ENCODE data around the gene RAE1. TPM values are rescaled to one million over a fixed set of nuclear protein-coding genes. Genes with fewer than 3 reads are reported as not detected.

RAE1 gene
- total and polyA plus RNA-seq, 2 donors (not counting 3 experiments of a cell fraction or from before 2014, with no cell fraction given) = 34.1 to 55.8 TPM

DNA sequence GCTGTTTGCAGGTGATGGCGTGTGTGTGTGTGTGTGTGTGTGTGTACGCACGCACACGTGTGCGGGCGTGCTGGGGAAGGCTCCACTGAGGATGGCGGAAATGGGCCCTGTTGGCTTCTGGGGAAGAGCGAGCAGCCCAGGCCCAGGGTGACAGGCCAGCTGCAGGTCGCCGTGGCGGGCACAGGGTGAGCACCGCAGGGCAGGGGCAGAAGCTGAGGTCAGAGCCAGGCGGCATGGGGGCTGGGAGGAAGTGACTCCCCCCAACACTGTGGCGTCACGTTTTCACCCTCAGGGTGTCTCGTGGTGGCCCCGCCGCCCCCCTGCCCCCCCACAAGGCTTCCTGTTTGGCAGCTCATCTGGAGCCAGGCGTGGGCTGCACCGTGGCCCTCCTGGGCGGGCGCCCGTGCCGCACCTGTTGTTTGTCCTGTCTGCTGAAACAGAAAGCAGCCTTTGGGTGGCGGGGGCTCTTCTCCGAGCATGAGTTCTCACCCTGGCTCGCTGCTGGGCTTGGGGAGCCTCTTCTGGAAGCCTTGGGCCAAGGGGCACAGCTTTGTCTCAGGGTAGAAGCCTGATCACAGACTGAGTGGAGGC is 47.3 kb downstream of the RAE1 start:
- H3K27me3 ChIP-seq (ENCODE audit: control insufficient read depth in 2 of 2, insufficient read depth in 2 of 2, low read length in 2 of 2) = no peaks in the 10 kb centered on the region
- no peak for DNase-seq (ENCODE audit: low read depth, low spot score)
- H3K9ac ChIP-seq (replicated peaks; ENCODE audit: extremely low read depth, insufficient read depth, low read length) = no peak overlapping the region
- peaks cover 5 to 32% of the 10 kb centered on the region in 2 experiments for H3K36me3 ChIP-seq (ENCODE audit: control insufficient read depth in 2 of 2, extremely low read depth in 1 of 2, insufficient read depth in 2 of 2, low read length in 2 of 2)
- no peak for FAIRE-seq
- CTCF ChIA-PET = interaction anchor here (0.9 kb wide), 1 partner anchor 17 kb away, joined by 4 read pairs; no protein-coding TSS in a partner anchor
- H3K4me3 ChIP-seq (replicated peaks in 1 of 3; ENCODE audit: insufficient read depth in 1 of 3, low read depth in 1 of 3, low read length in 3 of 3) = no peak overlapping the region
- no peak overlapping the region for H2AFZ ChIP-seq (ENCODE audit: low read depth, low read length)
- no peaks in the 10 kb centered on the region for H4K20me1 ChIP-seq (replicated peaks; ENCODE audit: control insufficient read depth, extremely low read depth, insufficient read depth, low read length)
- dilution Hi-C loops (cut with MboI; ENCODE audit: extremely low pct_ligation_motif_present, low sequenced_read_pairs) (no loop called here), intact Hi-C loops (cut with micrococcal nuclease) (loop anchor here (10.0 kb wide), 1 partner anchor 1006 kb away; no protein-coding TSS in a partner anchor)
- no TSS peak for BruUV-seq (replicated peaks)
- peaks cover 8% of the 10 kb centered on the region for H3K4me1 ChIP-seq (ENCODE audit: control insufficient read depth, extremely low read depth, insufficient read depth, low read length)
- POLR2A ChIA-PET = no interaction called here
- H3K27ac ChIP-seq (ENCODE audit: insufficient read depth, low read depth, low read length) = no peak overlapping the region
- H3K79me2 ChIP-seq (ENCODE audit: control insufficient read depth, insufficient read depth, low read length) = peaks cover 2% of the 10 kb centered on the region
- TF ChIP-seq POLR2AphosphoS5 (IDR thresholded peaks at IDR 0.05; ENCODE audit: insufficient read depth, low read depth, low read length) (no peak), FOS (IDR thresholded peaks at IDR 0.05; ENCODE audit: borderline replicate concordance, insufficient read depth, low read length) (no peak), MYC (IDR thresholded peaks at IDR 0.05; ENCODE audit: low read depth, low read length) (no peak), POLR2A (IDR thresholded peaks at IDR 0.05; ENCODE audit: low read depth, low read length) (no peak), JUN (IDR thresholded peaks at IDR 0.05; ENCODE audit: borderline replicate concordance, insufficient read depth, insufficient read length, low read depth) (no peak), EZH2 (IDR thresholded peaks at IDR 0.05; ENCODE audit: borderline replicate concordance, low read depth, low read length, severe bottlenecking) (no peak), GATA2 (IDR thresholded peaks at IDR 0.05; ENCODE audit: insufficient read depth, insufficient read length, low read depth, low read length) (no peak)
- TF ChIP-seq, protein P1, sequence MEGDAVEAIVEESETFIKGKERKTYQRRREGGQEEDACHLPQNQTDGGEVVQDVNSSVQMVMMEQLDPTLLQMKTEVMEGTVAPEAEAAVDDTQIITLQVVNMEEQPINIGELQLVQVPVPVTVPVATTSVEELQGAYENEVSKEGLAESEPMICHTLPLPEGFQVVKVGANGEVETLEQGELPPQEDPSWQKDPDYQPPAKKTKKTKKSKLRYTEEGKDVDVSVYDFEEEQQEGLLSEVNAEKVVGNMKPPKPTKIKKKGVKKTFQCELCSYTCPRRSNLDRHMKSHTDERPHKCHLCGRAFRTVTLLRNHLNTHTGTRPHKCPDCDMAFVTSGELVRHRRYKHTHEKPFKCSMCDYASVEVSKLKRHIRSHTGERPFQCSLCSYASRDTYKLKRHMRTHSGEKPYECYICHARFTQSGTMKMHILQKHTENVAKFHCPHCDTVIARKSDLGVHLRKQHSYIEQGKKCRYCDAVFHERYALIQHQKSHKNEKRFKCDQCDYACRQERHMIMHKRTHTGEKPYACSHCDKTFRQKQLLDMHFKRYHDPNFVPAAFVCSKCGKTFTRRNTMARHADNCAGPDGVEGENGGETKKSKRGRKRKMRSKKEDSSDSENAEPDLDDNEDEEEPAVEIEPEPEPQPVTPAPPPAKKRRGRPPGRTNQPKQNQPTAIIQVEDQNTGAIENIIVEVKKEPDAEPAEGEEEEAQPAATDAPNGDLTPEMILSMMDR (IDR thresholded peaks at IDR 0.05; ENCODE audit: extremely low read depth in 1 of 2, insufficient read depth in 1 of 2, low read depth in 1 of 2, low read length in 2 of 2) = no peak
- TF ChIP-seq, protein P2, sequence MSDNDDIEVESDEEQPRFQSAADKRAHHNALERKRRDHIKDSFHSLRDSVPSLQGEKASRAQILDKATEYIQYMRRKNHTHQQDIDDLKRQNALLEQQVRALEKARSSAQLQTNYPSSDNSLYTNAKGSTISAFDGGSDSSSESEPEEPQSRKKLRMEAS (IDR thresholded peaks at IDR 0.05; ENCODE audit: insufficient read depth, insufficient read length) = no peak
- no peaks in the 10 kb centered on the region for H3K9me3 ChIP-seq (replicated peaks; ENCODE audit: control insufficient read depth, insufficient read depth, low read length)
- no peak overlapping the region for H3K4me2 ChIP-seq (ENCODE audit: insufficient read depth, low read length)
- no peaks in the 10 kb centered on the region for H3K9me1 ChIP-seq (replicated peaks; ENCODE audit: control insufficient read depth, extremely low read depth, insufficient read depth, low read length)
